NCI-H748 treated with DMSO at 0.1 percent for 48 hours (cell line): ENCODE results near the gene THSD4.

Source experiments
- DNase-seq: peaks from one replicate; lab custom pipeline; 2025; lab: John Stamatoyannopoulos, UW

The THSD4 gene

GRCh38 chr15:71545923-71546322 is 430.7 kb downstream of the THSD4 start:
- DNase-seq, result no peak

- no peak for DNase-seq
Measured at GRCh38 chr15:71547011-71547410, 431.7 kb downstream of the THSD4 start.

- DNase-seq, result no peak
Measured at GRCh38 chr15:71548401-71548807, 433.1 kb downstream of the THSD4 start.

GRCh38 chr15:71549091-71549490 is 433.8 kb downstream of the THSD4 start:
- no peak for DNase-seq

GRCh38 chr15:71549697-71550096 is 434.4 kb downstream of the THSD4 start:
- no peak for DNase-seq

- no peak for DNase-seq
Measured at GRCh38 chr15:71551566-71551965, 436.3 kb downstream of the THSD4 start.

GRCh38 chr15:71559098-71559497 is 443.8 kb downstream of the THSD4 start:
- no peak for DNase-seq

- no peak for DNase-seq
Measured at GRCh38 chr15:71559616-71560015, 444.3 kb downstream of the THSD4 start.

DNA sequence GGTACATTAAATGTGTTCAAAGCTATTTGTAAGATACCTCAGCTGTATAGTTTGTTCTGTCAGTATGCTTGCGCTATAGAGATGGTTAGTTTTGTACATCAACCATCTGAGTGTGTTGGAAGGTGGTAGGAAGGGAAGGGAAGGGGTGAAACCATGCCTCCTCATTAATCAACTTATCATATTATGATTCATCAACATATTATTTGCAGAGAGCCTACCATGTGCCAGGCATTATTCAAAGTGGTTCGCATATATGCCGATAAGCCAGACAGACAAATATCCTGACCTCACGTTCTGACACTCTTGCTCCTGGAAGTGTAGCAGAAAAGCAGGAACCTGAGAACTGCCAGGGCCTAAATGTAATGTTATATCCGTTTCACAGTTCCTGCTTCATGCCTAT is 447.0 kb downstream of the THSD4 start:
- no peak for DNase-seq

DNA sequence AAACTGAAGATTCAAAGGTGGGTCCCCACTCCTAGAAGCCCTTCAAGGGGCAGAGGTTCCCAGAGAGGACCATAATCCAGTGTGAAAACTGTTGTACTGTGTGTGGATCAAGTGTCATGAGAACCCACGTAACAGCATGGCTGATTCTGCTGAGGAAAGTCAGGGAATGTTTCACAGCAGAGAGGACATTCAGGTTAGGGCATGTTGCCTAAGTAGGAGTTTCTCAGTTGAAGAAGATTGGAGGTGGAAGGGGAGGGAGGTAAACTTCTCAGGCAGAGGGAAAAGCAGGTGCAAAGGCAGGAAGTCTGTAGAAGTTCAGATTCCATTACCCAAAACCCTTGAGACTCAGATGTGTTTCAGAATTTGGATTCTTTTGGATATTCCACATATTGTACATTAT is 448.9 kb downstream of the THSD4 start:
- DNase-seq, result no peak

DNA sequence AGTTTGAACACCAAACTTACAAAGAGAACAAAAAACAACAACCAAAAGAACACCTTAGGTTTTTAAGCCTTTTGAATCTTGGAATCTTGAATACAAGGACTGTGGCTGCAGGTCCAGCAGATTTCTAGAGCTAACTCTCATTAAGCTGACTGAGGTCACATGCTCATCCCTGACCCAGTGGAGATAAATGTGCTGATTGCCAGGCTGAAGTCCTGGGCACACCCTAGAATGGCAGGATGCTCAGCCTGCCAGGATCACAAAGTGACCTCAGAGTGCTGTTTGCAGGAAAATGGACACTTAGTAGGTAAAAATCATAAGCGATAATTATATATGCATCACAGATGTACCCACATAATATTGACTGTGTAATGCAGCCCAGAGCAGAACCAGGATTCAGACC is 449.7 kb downstream of the THSD4 start:
- no peak for DNase-seq

DNA sequence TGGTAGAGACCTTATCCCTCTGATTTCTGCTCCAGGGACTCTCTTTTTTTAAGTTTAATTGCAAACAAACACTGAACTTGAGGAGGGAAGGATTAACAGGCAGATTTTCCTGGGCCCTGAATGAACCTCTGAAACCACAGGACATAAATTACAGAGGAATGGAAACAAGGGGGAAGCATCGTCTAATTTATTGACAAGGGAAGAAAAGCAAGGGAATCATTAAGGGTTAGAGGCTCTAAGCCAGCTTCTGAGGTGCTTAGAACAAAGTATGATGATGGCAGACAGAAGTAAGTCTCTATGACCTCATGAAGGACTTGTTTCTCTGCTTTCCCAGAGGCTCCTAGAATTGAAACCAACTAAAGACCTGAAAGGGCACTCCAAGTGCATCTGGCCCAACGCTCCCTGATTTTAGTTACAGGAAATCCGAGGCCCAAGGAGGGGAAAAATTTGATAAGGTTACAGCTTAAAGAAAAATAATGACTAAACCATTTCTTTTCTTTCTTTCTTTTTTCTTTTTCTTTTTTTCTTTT is 450.4 kb downstream of the THSD4 start:
- DNase-seq, result no peak

GRCh38 chr15:71566226-71566625 is 451.0 kb downstream of the THSD4 start:
- no peak for DNase-seq

DNA sequence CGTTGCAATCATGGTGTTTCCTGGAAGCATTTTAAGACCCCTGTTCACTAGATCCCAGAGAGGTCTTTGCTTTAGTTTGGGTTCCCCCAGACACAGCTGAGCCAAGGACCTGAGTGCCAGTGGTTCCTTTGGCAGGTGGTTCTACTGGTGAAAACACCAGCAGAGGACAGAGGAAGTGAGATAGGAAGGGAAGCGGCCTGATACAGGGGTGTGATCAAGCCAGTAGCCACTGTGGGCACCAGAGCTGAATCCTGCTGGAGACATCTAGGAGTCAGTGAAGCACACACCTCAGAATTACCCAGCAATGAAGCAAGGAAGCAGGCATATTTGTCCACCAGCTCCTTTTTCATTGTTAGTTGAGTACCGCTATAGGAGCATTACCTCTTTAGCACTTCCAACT is 451.9 kb downstream of the THSD4 start:
- DNase-seq, result no peak

- DNase-seq, result no peak
Measured at GRCh38 chr15:71568227-71568626, 453.0 kb downstream of the THSD4 start.

- no peak for DNase-seq
Measured at GRCh38 chr15:71570736-71571135, 455.5 kb downstream of the THSD4 start.

GRCh38 chr15:71571641-71572040 is 456.4 kb downstream of the THSD4 start:
- DNase-seq, result no peak

GRCh38 chr15:71572452-71573053 is 457.3 kb downstream of the THSD4 start:
- DNase-seq, result no peak

GRCh38 chr15:71573599-71573998 is 458.3 kb downstream of the THSD4 start:
- no peak for DNase-seq

DNA sequence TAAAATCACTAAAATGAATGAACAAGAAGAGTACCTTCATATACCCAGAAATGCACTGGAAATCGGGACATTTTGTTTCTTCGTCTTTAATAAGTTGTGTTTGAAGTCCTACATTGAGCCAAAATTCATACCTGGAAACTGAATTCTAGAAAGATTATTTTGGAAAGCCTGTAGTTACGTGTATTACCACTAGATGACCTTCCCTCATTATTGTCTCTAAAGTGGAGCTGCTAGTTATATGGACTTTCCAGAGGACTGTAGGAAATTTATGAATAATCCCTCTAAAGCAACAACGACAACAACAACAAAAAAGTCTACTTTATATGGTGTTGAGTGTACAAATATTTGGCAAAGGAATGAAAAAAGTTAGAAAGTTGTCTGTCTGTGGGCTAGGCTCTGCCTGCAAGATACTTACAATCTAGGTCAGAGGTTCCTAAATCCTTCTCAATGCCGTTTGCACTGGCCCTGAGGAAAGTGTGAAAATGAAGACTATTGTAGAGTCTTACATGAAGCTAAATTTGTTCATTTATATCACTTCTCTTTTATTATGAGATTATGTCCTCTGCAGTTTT is 460.3 kb downstream of the THSD4 start:
- no peak for DNase-seq

GRCh38 chr15:71577071-71577470 is 461.8 kb downstream of the THSD4 start:
- DNase-seq, result no peak

GRCh38 chr15:71581398-71581930 is 466.2 kb downstream of the THSD4 start:
- no peak for DNase-seq

DNA sequence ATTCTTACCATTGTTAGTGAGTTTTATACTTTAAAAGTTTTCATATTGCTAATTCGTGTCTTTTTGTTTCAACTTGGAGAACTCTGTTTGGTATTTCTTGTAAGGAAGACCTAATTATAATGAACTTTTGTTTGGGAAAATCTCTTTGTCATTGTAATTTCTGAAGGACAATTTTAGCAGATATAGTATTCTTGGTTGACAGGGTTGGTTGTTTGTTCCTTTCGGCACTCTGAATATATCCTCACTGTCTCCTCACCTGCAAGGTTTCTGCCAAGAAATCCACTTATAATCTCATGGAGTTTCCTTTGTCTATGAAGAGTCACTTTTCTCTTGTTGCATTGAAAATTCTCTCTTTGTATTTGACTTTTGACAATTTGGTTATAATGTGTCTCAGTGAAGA is 469.9 kb downstream of the THSD4 start:
- no peak for DNase-seq

DNA sequence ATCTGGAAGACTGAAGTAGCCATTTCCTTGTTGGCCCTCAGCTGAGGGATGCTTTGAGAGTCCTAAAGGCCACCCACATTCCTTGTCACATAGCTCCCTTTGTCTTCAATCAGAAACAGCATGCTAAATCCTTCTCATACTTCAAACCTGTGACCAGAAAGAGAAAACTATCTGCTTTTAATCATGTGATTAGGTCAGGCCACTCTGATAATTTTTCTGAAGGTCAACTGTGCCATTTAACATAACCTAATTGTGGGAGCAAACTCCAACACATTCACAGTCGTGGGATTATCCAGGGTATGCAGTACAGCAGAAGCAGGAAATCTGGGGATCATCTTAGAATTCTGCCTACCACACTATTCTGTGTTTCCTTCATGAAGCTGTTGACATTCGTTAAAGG is 471.2 kb downstream of the THSD4 start:
- no peak for DNase-seq
